Liver (tissue), 3 donors: ENCODE data around the gene EHMT1.

ENCODE experiments used
- CTCF ChIP-seq: fragments of 150-350 bp; IDR thresholded peaks from 2 replicates; pipeline ENCODE4 v1.5.1; 2017; ENCODE audit warnings: improper control_type of control experiment, low read depth, low read length; ENCODE audit not compliant: missing input control
- EGR1 ChIP-seq, 2 donors: IDR thresholded peaks; 2 replicates each; pipeline ENCODE4 v1.6.1; 2016 to 2018; ENCODE audit warnings: antibody characterized with exemption in 2 of 2, low read depth in 2 of 2
- MAX ChIP-seq: IDR thresholded peaks from 2 replicates; pipeline ENCODE4 v1.6.1; 2016; ENCODE audit warnings: antibody characterized with exemption
- REST ChIP-seq: IDR thresholded peaks from 2 replicates; pipeline ENCODE4 v1.6.1; 2016; ENCODE audit warnings: antibody characterized with exemption, mild to moderate bottlenecking
- RXRA ChIP-seq, 2 donors: IDR thresholded peaks; 2 replicates each; pipeline ENCODE4 v1.6.1; 2017 to 2018; ENCODE audit warnings: antibody characterized with exemption in 2 of 2, mild to moderate bottlenecking in 1 of 2
- TAF1 ChIP-seq: conservative IDR thresholded peaks from 2 replicates; pipeline ENCODE4 v1.6.1; 2016; ENCODE audit warnings: antibody characterized with exemption, mild to moderate bottlenecking
- ZBTB33 ChIP-seq: IDR thresholded peaks from 2 replicates; pipeline ENCODE4 v1.6.1; 2016; ENCODE audit warnings: antibody characterized with exemption
- donor health status: healthy.
- donor health status: healthy.

- TF ChIP-seq CTCF, result no peak
- TF ChIP-seq MAX, result no peak
- no peak for TF ChIP-seq EGR1 (IDR thresholded peaks at IDR 0.05; ENCODE audit: low read depth in 2 of 2)
- no peak for TF ChIP-seq REST
- no peak for TF ChIP-seq ZBTB33
- TF ChIP-seq RXRA (IDR thresholded peaks at IDR 0.05), result no peak
- TF ChIP-seq TAF1, result no peak
These were observed 19.9 kb upstream of the EHMT1 start for GRCh38 chr9:137598943-137599342.
